NCI-H510A treated with DMSO at 0.1 percent for 48 hours (cell line): ENCODE data around the gene YEATS2.
A peak's percentile ranks its signal among the peaks of the same experiment; 100 is the strongest.
"Not testable (repeated sequence)": the region's sequence is repeated elsewhere in the genome, so short reads cannot be mapped to it uniquely, and the experiment has no call there.

Experiments
- DNase-seq: peaks from one replicate; lab custom pipeline; 2025; lab: John Stamatoyannopoulos, UW

YEATS2 gene

GRCh38 chr3:183714622-183715021 lies 17.0 kb downstream of the YEATS2 start:
- no peak for DNase-seq

GRCh38 chr3:183718012-183718411 lies 20.4 kb downstream of the YEATS2 start:
- DNase-seq = no peak

DNA sequence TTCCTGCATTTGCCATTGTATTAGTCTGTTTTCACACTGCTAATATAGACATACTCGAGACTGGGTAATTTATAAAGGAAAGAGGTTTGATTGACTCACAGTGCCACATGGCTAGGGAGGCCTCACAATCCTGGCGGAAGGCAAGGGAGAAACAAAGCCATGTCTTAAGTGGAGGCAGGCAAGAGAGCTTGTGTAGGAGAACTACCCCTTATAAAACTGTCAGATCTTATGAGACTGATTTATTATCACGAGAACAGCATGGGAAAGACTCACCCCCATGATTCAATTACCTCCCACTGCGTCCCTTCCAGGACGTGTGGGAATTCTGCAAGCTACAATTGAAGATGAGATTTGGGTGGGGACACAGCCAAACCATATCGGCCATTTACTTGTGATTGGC lies 27.8 kb downstream of the YEATS2 start:
- no peak for DNase-seq

GRCh38 chr3:183728204-183728603 lies 30.6 kb downstream of the YEATS2 start:
- DNase-seq = no peak

DNA sequence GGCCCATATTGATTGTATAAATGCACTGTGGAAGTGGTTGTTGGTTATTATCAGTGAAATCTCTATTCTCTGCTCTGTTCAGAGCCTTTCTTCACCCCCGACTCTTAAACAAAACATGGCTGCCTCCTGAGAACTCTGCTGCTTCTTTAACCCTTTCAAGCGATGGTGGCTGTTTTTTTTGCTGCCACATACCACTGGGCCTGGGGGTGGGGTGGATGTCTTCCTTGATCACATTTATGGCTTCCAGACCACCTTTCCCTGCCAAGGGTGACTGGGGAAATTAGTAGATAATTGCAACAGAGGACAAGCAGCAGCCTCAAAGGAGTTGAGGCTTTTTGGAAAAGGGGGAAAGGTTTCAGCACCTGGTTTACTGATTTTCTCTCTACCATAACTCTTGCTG lies 32.8 kb downstream of the YEATS2 start:
- no peak for DNase-seq

- no peak for DNase-seq
These were observed 34.0 kb downstream of the YEATS2 start for GRCh38 chr3:183731611-183732010.

GRCh38 chr3:183733553-183733952 lies 36.0 kb downstream of the YEATS2 start:
- DNase-seq = no peak

GRCh38 chr3:183734750-183735494 lies 37.3 kb downstream of the YEATS2 start:
- no peak for DNase-seq

GRCh38 chr3:183737116-183737515 lies 39.5 kb downstream of the YEATS2 start:
- DNase-seq = no peak

- not testable (repeated sequence) for DNase-seq
These were observed 42.6 kb downstream of the YEATS2 start for GRCh38 chr3:183740154-183740553.

DNA sequence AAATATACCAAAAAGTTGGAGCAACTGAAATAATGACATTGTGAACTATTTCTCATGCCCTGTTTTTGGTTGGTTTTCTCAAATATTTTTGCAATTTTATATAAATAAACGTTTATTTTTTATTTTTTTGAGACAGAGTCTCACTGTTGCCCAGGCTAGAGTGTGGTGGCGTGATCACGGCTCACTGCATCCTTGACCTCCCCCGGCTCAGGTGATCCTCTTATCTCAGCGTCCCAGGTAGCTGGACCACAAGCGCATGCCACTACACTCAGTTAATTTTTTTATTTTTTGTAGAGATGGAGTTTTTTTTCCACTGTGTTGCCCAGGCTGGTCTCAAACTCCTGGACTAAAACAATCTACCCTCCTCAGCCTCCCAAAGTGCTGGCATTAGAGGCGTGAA lies 45.6 kb downstream of the YEATS2 start:
- DNase-seq = no peak

- no peak for DNase-seq
These were observed 47.9 kb downstream of the YEATS2 start for GRCh38 chr3:183745300-183746098.

DNA sequence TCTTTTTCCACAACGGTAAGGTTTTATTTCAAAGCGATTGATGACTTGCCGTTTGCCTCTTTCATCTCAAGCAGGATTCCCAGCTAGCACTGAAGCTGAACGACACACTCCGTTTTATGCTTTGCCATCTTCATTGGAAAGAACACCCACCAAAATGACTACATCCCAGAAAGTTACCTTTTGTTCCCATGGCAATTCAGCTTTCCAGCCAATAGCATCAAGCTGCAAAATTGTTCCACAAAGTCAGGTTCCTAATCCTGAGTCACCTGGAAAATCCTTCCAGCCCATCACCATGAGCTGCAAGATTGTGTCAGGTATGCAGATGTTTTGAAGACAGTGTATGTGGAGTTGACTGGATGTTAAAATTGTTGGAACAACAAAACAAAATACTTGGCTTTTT lies 56.5 kb downstream of the YEATS2 start:
- no peak for DNase-seq

DNA sequence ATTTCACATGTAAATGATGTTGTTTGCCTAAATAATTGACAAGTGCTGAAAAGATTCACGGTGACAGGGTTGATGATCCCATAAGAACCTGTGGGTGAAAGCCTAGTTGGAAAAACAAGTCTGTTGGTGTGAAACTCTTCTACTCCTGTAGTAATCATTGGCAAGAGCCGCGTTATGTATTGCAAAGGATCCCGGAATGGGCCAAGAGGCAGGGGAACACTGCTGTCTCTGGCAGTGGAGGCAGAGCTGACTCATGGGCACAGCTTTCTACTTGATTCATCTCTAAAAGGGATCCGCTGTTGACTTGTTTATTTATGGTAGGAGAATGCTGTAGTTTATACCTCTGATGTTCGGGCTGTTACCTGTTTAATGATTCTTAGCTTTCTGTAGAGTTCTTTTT lies 64.7 kb downstream of the YEATS2 start:
- DNase-seq = no peak

DNA sequence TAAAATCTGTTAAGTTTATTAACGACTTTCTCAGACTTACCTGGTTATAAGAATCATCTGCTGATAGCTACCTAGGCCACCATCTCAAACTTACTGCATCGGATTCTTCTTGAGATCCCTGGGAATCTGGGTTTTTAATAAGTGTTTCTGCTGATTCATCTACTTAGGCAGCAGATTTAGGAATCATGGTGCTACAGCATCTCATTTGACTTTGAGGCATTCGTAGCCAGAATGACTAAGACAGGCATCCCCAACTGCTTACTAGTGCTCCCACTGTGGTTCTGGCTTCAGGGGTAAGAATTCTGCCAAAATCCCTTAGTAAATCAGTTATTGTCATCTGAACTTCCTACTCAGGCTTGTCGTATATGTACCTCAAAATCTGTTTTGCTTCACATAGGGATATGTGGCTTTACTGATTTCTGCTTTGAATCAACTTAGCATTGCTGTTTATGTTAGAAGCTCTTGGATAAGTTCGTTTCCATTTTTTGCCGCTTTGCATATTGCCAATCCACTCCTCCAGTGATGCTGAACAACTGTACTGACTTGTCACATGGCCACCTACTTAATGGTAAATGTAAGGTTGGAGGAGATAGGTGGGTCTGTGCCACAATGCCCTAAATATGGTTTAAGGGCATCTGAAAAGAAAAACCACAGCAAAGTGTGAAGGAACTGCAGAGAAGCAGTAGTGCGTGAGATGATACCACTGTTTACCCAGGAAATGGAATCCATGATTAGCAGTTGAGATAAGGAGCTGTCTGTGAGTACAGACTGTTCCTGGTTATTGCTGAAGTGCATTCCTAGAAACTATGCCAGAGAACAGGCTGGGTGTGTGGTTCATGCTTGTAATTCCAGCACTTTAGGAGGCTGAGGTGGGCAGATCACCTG lies 67.5 kb downstream of the YEATS2 start:
- no peak for DNase-seq

- no peak for DNase-seq
These were observed 68.5 kb downstream of the YEATS2 start for GRCh38 chr3:183766107-183766506.

DNA sequence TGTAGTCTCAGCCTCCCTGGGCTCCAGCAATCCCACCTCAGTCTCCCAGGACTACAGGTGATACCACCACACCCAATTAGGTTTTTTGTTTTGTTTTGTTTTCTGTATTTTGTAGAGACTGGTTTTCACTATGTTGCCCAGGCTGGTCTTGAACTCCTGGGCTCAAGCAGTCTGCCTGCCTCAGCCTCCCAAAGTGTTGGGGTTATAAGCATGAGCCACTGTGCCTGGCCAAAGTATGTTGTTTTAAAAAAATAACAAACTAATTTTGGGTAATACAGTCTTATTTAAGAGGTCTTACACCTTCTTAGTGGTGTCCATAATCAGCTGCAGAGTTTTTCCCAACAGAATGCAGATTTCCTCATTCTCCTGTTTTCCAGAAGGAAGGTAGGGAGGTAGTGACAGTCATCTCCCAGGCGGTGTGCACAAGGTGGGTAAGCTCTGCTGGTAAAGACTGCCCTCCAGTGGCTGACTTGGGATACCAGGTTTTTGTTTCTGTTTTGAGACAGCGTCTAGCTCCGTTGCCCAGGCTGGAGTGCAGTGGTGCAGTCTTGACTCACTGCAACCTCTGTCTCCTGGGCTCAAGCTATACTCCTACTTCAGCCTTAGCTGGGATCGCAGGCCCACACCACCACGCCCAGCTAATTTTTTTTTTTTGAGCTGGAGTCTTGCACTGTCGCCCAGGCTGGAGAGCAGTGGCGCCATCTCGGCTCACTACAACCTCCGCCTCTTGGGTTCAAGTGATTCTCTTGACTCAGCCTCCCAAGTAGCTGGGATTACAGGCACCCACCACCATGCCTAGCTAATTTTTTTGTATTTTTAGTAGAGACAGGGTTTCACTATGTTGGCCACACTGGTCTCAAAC lies 69.4 kb downstream of the YEATS2 start:
- peak; percentile 59 for DNase-seq

- no peak for DNase-seq
These were observed 70.5 kb downstream of the YEATS2 start for GRCh38 chr3:183768114-183768513.

DNA sequence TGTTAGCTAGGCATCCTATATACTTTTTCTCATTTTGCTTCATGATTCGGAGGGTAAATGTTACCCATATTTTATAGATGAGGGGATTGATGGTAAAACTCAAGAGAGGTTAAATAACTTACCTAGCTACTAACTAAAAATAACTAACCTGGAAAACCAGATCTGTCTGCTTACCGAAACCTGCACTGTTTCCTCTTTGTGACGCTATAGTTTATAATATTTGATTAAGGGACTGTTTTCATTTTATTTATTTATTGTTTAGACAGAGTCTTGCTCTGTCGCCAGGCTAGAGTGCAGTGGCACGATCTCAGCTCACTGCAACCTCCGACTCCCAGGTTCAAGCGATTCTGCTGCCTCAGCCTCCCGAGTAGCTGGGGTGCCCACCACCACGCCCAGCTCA lies 71.9 kb downstream of the YEATS2 start:
- DNase-seq = no peak

DNA sequence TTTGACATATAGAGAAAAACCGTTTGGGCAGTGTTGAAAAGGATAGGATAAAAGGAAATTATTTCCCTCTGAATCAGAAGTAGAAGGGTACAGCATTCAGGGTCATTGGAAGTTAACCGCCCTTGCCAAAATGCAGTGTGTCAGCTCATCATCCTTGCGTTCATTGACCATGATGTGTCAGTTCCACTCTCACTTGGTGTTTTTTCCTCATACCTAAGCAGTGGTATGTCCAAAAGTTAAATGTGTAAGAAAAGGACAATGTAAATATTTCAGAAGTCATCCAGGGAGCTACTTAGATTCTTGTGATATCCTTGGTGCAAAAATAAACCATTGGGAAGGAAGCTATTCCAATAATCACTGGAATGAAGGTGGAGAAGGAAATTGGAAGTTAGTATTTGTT lies 77.0 kb downstream of the YEATS2 start:
- no peak for DNase-seq

DNA sequence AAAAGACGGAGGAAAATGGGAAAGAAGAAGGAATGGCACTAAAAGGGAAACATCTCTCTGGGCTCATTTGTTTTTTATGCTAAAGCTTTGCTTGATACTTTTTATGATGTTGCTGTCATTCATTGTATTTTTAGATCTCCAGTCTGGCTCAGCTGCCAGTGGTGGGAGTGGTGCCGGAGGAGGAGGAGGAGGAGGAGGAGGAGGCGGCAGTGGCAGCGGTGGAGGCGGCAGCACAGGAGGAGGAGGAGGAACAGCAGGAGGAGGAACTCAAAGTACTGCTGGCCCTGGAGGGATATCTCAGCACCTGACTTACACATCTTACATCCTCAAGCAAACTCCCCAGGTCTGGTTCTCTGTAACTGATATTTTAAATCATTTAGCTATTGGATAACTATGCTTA lies 78.2 kb downstream of the YEATS2 start:
- DNase-seq = no peak

DNA sequence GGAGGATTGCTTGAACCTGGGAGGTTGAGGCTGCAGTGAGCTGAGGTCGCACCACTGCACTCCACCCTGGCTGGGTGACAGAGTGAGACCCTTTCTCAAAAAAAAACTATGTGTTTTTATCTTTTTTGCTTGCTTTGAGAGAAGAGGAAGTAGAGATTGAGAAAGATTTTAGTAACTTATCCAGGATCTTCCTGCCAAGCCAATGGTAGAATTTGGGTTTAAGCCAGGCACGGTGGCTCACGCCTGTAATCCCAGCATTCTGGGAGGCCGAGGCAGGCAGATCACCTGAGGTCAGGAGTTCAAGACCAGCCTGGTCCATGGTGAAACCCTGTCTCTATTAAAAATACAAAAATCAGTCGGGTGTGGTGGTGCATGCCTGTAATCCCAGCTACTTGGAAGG lies 78.9 kb downstream of the YEATS2 start:
- DNase-seq = not testable (repeated sequence)
